D341Med (cell line): ENCODE results near the gene AK1.

Source experiments
- DNase-seq: peaks from one replicate; pipeline ENCODE4 v3.0.0; 2012; ENCODE audit warnings: low spot score

Gene AK1

GRCh38 chr9:127908660-127908926 is 31.1 kb upstream of the AK1 start:
- DNase-seq, result no peak

- DNase-seq, result no peak
Observed at GRCh38 chr9:127907867-127908659, 30.6 kb upstream of the AK1 start.

GRCh38 chr9:127905788-127906191 is 28.3 kb upstream of the AK1 start:
- no peak for DNase-seq

DNA sequence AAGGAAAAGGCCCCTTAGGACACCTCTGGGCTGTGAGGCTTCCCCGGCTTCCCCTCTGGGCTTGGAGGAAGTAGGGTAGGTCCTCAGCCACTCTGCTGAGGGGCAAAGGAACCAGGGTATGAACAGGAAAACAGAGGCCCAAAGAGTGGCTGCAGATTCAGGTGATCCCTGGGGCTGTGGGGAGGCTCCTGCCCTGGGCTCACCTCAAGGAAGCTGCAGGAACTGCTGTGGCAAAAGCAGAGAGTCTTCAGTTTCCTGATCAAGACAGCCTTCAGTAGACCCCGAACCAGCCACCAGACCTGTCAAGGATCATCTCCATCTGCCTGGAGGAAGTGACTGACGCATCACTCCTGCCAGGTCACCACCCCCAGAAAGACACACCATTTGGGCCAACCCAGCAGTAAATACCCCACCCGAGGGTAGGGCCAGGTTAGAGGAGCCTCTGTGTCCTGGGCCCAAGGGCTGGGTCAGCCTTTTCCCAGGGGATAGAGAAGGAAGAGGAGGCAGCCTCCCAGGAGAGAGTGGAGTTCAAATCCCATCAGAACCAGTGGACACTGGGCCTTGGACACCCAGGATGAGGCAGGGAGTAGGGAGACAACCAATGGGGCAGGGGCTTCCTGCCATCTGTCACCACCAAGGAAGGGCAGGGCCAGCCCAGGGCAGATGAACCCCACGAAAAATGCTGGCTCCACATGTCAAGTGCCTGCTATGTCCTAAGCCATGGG is 27.7 kb upstream of the AK1 start:
- DNase-seq, result no peak

DNA sequence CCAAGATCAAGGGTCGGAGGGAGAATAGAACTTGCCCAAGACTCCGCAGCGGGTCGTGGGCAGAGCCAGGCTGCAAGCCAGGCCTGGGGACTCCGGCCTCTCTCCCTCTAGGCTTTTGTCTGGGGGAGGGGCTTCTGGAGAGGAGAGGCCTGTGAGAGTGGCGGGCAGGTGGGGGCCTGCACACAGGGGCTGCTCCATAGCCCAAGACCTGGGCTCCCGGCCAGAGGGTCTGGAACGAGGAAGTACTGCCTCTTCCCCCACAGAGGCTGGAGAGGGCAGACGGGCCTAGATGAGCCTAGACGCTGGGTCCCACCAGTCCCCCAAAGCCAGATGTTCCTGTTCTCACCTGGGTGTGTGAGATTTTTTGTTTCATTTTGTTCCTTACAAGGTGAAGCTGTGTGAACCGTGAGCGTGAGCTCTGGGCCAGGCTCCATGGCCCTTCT is 27.1 kb upstream of the AK1 start:
- DNase-seq, result no peak

GRCh38 chr9:127903557-127904475 is 26.3 kb upstream of the AK1 start:
- no peak for DNase-seq

GRCh38 chr9:127899128-127899943 is 21.9 kb upstream of the AK1 start, which contains the start of gene ST6GALNAC6:
Gene ST6GALNAC6 (minus strand): TSS chr9:127899603. CDS start chr9:127897981, 1,622 bp downstream.
- DNase-seq, result peak; percentile 97

DNA sequence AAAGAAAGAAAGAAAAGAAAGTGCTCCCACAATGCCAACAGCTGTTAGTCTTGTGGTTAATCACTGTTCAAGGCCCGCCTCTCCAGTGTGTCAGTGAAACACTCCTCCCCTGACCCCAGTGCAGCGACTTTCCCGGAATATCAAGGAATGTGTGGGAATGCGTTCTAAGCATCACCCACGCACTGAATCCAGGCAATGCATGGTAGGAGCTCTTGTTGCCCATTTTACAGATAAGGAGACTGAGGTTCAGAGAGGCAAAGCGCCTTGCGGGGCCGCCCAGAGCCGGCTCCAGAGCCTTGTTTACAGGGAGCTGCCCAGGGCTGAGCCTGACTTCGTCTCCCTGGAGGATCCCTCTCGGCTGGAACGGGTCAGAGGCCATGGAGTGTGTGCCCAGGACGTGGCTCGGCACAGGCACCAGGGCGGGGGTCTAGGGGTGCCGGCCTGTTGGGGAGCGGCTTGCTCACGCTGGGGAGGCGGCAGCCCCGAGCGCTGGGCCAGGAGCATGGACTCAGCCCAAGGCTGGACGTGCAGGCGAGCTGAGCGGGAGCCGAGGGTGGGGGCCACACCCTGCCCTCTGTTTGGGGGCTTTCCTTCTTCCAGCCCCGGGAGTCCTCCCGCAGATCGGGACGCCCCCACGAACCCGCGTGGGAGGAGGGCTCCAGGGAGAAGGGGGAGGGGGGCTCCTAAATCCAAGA is 21.1 kb upstream of the AK1 start:
- peak; percentile 66 for DNase-seq

GRCh38 chr9:127897193-127897692 is 19.8 kb upstream of the AK1 start:
- peak; percentile 89 for DNase-seq

DNA sequence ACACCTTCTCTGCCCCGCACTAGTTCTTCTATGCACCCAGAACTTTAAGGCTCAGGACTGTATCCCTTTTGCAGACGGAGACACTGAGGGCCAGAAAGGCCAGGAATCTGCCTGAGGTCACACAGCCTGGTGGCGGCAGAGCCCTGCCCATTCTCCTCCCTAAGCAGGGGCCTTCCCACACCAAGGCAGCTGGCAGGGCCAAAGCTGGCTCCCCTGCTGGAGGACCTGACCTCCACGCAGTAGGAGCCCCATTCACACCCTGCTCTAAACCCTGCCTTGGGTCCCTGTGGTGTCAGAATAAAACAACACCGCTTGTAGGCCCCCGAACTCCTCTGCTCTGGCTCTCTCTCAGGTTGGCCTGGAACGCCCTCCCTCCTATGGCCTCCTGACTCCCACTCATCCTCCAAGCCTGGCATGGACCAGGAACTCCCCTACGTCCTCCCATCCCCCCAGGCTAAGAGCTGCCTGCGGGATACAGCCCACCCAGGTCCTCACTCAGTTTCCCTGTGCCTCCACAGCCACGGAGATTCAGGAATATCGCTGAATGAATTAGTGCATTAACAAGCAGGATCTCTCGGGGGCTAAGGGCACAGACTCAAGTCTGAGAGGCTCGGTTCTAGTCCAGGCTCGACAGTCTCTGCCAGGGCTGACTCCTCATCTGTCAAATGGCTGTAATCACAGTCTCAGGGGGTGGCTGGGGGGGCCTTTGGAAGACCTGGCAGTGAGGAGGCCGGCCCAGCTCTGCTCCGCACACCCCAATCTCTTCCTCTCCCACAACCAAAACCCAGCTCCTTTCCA is 19.1 kb upstream of the AK1 start:
- no peak for DNase-seq

- no peak for DNase-seq
Observed at GRCh38 chr9:127895811-127896210, 18.3 kb upstream of the AK1 start.

- DNase-seq, result no peak
Observed at GRCh38 chr9:127893392-127893791, 15.9 kb upstream of the AK1 start.

GRCh38 chr9:127892831-127893230 is 15.4 kb upstream of the AK1 start:
- no peak for DNase-seq

GRCh38 chr9:127890053-127890452 is 12.6 kb upstream of the AK1 start:
- DNase-seq, result no peak

DNA sequence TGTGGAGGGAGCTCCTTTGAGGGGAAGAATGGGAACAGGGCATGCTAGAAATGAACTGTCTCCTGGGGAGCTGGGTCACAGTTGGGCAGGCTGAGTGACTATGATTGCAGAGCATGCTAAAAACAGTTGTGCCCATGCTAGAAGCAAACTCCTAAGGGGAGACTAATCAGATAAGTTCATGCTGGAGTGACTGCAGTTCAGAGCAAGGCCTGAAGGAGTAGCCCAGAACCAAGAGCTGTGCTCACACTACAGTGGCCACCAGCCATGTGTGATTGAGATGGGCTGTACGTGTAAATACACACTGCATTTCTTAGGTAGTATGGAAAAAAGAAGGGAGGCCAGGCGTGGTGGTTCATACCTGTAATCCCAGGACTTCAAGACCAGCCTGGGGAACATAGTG is 10.3 kb upstream of the AK1 start:
- no peak for DNase-seq

DNA sequence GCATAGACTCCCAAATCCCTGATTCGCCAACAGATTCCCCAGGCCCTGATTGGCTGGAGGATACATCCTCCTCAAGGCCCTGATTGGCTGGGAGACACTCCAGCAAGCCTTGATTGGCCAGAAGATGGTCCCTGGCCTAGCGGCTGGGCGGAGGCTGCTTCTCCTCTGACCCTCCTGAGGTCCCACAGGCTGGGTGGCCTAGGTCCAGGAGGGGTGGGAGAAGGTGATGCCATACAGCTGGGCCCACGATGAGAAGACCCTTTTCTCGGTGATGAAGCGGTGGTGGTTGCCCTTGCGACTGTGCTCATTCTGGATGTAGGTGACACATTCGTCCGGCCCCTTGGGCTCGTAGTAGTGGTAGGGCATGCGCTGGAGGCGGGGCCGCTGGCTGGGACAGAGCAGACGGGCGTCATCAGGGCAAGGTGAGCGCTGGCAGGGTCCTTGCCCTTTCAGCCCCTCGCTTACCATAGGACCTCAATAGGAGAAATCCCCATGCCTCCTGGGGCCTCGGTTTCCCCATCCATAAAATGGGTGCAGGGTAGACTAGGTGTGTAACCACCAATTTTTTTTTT is 9.0 kb upstream of the AK1 start:
- no peak for DNase-seq

DNA sequence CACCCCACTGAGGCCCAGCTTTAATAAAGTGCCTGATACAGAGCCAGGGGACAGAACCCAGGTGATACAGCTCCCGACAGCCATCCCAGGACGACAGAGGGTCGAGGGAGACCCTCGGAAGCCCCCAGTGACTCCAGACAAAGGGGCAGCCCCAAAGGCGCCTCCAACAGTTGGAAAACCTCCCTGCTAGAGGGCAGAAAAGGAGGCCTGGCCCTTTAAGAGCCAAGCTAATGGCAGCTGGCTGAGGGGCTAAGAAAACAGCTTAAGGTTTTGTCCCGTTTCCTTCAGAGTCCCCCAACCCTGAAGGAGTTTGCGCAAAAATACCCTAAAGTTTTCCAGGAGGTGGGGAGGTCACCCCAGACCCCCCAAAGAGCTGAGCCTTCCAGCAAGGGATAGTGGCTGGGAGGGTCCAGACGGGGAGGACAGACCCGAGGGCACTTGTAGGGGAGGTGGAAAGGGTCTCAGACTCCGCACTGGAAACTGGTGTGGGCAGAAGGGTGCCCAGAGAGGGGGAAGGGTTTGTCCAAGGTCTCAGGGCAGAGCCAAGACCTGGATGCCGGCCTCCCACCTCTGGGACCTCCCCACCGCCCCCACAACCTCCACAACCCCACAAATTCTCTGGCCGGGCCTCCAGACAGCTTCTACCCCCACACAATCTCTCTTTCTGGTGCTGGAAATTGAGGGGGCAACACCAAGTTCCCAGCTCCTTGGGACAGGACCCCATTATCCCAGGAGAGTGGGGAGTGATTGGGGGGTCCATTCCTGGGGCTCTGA is 8.2 kb upstream of the AK1 start:
- no peak for DNase-seq

- DNase-seq, result no peak
Observed at GRCh38 chr9:127884976-127885490, 7.6 kb upstream of the AK1 start.
